ENCODE data around the gene IKZF3. TPM values are rescaled to one million over a fixed set of nuclear protein-coding genes. Genes with fewer than 3 reads are reported as not detected.

IKZF3 gene
- polyA plus RNA-seq, 1 of the 3 experiments (the other 2 are of a cell fraction) = not detected

DNA sequence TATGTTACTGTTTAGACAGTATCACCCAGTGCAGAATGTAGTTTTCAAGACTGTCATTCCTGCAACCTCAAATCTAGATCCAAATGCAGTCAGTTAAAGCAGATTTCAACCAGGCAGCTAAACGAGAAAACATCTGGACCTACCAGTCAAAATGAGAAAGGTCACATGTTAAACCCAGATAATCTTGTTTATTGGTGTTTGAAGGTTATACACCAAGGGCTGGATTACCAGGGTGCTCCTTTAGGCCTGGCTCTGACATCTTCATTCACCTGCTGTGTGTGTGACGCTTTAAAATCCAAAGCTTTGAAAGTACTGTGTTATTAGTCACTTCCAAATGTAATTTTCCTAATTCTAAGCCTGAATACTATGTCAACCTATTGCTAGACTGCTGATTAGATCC lies 54.9 kb downstream of the IKZF3 start (continued):
- TF ChIP-seq FOSL2 (IDR thresholded peaks at IDR 0.05; ENCODE audit: borderline replicate concordance, low read depth) = no peak

DNA sequence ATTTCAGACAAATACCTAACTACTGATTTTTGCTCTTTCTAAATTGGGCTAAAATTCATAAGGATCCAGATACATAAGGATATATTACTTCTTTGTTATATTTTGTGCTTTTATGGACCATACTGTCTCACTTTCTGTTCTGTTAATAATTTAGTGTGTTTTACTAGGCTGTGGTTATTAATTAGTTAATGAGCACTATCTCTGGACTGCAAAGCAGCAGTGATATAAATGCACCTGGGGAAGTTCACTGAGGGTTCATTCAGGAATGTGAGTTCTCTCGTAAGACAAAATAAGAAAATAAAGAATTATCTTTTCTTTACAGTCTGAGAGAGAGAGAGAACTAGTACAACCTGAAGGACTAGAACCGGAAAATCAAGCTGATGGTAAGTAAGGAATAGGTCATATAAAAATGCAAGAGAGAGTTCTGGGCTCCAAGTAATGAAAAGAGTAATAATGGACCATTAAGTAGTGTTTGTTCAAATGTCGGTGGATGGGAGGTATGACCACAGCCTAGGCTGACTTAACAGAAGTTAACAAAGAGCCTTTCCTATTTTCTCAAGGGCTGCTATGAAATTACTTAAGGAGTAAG lies 55.6 kb downstream of the IKZF3 start:
- TF ChIP-seq FOSL2 (IDR thresholded peaks at IDR 0.05; ENCODE audit: borderline replicate concordance, low read depth) (no peak), TCF12 (IDR thresholded peaks at IDR 0.05) (no peak), ELF1 (IDR thresholded peaks at IDR 0.05) (no peak), FOXJ3 (CRISPR knock-in tag; IDR thresholded peaks at IDR 0.05) (no peak), GATA2 (CRISPR knock-in tag; IDR thresholded peaks at IDR 0.05) (no peak), GABPA (IDR thresholded peaks at IDR 0.05; ENCODE audit: low read depth) (no peak), EZH2phosphoT487 (IDR thresholded peaks at IDR 0.05; ENCODE audit: borderline replicate concordance, low read depth) (no peak), POLR2AphosphoS5 (IDR thresholded peaks at IDR 0.05; ENCODE audit: low read depth, low read length) (no peak)
- TF ChIP-seq, protein P1, sequence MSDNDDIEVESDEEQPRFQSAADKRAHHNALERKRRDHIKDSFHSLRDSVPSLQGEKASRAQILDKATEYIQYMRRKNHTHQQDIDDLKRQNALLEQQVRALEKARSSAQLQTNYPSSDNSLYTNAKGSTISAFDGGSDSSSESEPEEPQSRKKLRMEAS (IDR thresholded peaks at IDR 0.05; ENCODE audit: low read depth) = no peak
- Histone ChIP-seq H3K9ac (no peak overlapping the region), H3K9me2 (no peaks in the 10 kb centered on the region), H2AFZ (ENCODE audit: low read depth) (no peak overlapping the region), H3K27me3 (ENCODE audit: insufficient read depth) (peaks cover 61% of the 10 kb centered on the region), H3K9me3 (no peaks in the 10 kb centered on the region), H3K27ac (ENCODE audit: low read depth in 2 of 2, low read length in 1 of 2) (no peak overlapping the region), H3K4me1 (ENCODE audit: control insufficient read depth in 1 of 2, insufficient read depth in 2 of 2, low read depth in 1 of 2, low read length in 1 of 2) (no peaks in the 10 kb centered on the region), H4K20me1 (ENCODE audit: insufficient read depth) (no peaks in the 10 kb centered on the region), H3K4me2 (no peak overlapping the region), H3K4me3 (ENCODE audit: low read depth in 2 of 2, low read length in 1 of 2) (no peak overlapping the region), H3F3A (replicated peaks; ENCODE audit: insufficient read depth) (no peaks in the 10 kb centered on the region), H3K36me3 (replicated peaks in 1 of 2; ENCODE audit: control insufficient read depth in 1 of 2, insufficient read depth in 2 of 2, low read length in 1 of 2) (no peaks in the 10 kb centered on the region), H3K79me2 (ENCODE audit: insufficient read depth) (no peaks in the 10 kb centered on the region)
- CTCF ChIA-PET = interaction anchor here (1.0 to 1.1 kb wide), 2 partner anchors 9 to 187 kb away, joined by 3 to 5 read pairs; no protein-coding TSS in a partner anchor
- WGBS (ENCODE audit: low lambda C conversion rate) = 15% methylated on average over 3 of the region's 3 CpGs
- DNase-seq = no peak
- POLR2A ChIA-PET = no interaction called here

DNA sequence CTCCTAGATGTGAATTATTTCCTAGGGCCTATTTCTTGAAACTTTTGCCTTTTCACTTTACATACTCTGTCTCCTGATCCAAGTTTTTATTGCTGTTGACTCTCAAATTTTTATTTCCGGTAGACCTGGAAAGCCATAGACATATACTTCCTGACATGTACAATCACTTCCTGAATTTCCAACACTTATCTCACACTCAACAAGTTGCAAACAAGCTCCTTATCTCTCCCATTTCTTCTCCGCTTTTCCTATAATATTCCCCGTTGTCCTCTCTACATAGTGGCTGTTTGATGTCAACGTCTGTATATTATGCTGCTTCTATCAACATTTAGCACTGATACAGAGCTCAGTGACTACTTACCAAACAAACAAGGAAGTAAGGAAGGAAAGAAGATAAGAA lies 59.3 kb downstream of the IKZF3 start:
- Histone ChIP-seq H3K27ac (ENCODE audit: low read depth in 2 of 2, low read length in 1 of 2) (no peak overlapping the region), H3K9me3 (no peaks in the 10 kb centered on the region), H3K4me1 (ENCODE audit: control insufficient read depth in 1 of 2, insufficient read depth in 2 of 2, low read depth in 1 of 2, low read length in 1 of 2) (no peaks in the 10 kb centered on the region; a peak in 1 of 4 replicates), H3K79me2 (ENCODE audit: insufficient read depth) (no peaks in the 10 kb centered on the region), H3K27me3 (ENCODE audit: insufficient read depth) (peaks cover 51% of the 10 kb centered on the region), H4K20me1 (ENCODE audit: insufficient read depth) (no peaks in the 10 kb centered on the region), H3K36me3 (replicated peaks in 1 of 2; ENCODE audit: control insufficient read depth in 1 of 2, insufficient read depth in 2 of 2, low read length in 1 of 2) (no peaks in the 10 kb centered on the region), H3K4me2 (no peak overlapping the region), H2AFZ (ENCODE audit: low read depth) (no peak overlapping the region), H3F3A (replicated peaks; ENCODE audit: insufficient read depth) (no peaks in the 10 kb centered on the region), H3K9ac (no peak overlapping the region), H3K4me3 (ENCODE audit: low read depth in 2 of 2, low read length in 1 of 2) (no peak overlapping the region), H3K9me2 (no peaks in the 10 kb centered on the region)
- POLR2A ChIA-PET = interaction anchor here (0.6 kb wide), 1 partner anchor 868 kb away, joined by 3 read pairs; no protein-coding TSS in a partner anchor
- 23% methylated on average over 4 of the region's 4 CpGs for WGBS (ENCODE audit: low lambda C conversion rate)
- TF ChIP-seq FOXM1 (IDR thresholded peaks at IDR 0.05; ENCODE audit: low read depth) (no peak), ELF1 (IDR thresholded peaks at IDR 0.05) (no peak), EP300 (IDR thresholded peaks at IDR 0.05; ENCODE audit: borderline replicate concordance in 1 of 2, low read depth in 1 of 2, low read length in 1 of 2) (no peak)
- TF ChIP-seq, protein P2, sequence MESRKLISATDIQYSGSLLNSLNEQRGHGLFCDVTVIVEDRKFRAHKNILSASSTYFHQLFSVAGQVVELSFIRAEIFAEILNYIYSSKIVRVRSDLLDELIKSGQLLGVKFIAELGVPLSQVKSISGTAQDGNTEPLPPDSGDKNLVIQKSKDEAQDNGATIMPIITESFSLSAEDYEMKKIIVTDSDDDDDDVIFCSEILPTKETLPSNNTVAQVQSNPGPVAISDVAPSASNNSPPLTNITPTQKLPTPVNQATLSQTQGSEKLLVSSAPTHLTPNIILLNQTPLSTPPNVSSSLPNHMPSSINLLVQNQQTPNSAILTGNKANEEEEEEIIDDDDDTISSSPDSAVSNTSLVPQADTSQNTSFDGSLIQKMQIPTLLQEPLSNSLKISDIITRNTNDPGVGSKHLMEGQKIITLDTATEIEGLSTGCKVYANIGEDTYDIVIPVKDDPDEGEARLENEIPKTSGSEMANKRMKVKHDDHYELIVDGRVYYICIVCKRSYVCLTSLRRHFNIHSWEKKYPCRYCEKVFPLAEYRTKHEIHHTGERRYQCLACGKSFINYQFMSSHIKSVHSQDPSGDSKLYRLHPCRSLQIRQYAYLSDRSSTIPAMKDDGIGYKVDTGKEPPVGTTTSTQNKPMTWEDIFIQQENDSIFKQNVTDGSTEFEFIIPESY (IDR thresholded peaks at IDR 0.05; ENCODE audit: borderline replicate concordance, low read depth) = no peak
- DNase-seq = no peak
- CTCF ChIA-PET = interaction anchor here (1.0 kb wide), 1 partner anchor 159 kb away, joined by 3 read pairs; no protein-coding TSS in a partner anchor

Measured in SK-N-SH (cell line).